ENCODE results near the gene KCNT1.

The KCNT1 gene

DNA sequence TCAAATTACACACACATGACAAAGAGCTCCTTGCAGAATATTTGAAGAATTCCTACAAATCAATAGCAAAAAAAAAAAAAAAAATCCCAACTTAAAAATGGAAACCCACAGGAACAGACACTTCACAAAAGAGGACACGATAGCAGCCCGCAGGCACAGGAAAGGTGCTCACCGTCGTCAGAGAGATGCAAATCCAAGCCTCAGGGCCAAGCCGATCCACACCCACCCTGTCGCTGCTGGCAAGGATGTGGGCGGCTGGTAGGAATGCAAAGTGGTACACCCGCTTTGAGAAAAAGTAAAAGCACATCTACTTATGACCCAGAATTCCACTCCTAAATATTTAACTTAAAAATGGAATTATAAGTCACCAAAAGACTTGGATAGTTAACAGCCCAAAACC is 28.0 kb upstream of the KCNT1 start:
- no peak for DNase-seq (ENCODE audit: low spot score)

DNA sequence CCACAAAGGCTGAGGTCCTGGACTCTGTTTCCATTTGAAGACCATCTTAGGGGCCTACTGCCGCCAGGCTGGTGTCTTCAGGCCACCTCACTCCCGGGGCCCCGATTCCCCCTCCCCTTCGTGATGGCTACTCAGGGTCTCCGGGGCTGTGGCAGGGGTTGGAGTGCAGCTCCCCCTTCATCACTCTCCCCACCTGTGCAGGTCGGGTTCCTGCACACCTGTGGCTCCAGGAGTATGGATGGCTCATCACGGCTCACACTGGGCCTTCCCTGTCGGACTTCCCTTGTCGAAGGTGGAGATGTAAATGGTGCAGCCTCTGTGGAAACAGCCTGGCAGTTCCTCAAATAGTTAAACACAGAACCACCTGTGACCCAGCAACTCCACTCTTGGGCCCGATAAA is 27.0 kb upstream of the KCNT1 start:
- no peak for DNase-seq (ENCODE audit: low spot score)

DNA sequence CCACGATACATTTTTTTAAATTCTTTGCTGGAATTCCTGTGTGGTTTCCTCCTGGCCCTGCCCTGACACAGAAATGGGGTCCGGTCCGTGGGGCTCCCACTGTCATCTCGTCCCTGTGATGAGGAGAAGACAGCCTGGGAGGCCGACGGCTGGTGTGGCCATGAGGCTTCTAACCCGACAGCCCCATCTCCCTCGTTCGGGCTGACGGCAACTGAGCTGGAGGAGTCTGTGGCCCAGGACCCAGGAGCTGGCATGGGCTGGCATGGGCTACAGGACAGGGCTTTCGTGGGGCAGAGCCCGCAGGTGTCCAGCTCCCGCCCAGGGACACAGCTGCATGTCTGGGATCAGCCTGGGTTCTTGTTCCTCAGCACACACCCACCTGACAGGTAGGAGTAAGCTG is 25.1 kb upstream of the KCNT1 start:
- no peak for DNase-seq (ENCODE audit: low spot score)

GRCh38 chr9:135677641-135678168 is 24.3 kb upstream of the KCNT1 start:
- DNase-seq (ENCODE audit: low spot score), result no peak

DNA sequence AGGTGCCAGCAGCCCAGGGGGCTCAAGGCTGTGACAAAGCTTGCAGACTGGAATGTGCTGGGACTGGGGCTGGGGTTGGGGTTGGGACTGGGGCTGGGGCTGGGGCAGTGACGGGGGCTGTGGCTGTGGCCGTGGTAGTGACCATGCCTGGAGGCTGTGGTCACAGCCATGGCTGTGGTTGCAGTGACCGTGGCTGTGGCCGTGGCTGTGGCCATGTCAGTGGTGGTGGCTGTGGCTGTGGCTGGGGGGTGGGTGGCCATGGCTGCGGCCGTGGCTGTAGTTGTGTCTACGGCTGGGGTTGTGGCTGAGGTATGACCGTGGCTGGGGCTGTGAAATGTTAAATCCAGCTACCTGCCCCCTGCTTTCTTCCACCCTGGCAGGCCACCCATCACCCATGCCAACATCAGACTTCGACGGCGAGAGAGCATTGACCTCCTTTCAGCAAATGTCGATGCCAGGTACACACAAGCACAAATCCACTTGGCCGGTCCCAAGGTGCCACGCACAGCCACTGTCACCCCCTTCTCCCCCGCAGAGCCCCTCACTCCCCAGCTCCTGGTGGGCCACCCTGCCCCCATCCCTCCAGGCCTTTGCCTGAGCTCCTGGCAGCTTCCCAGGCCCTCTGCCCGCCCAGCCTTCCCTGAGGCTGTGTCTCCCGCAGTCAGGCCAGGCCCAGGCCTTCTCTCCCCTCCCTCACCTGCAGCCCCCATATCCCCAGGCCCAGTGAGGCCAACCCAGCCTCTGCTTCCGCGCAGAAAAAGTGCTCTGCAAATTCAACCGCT is 23.6 kb upstream of the KCNT1 start:
- no peak for DNase-seq (ENCODE audit: low spot score)

DNA sequence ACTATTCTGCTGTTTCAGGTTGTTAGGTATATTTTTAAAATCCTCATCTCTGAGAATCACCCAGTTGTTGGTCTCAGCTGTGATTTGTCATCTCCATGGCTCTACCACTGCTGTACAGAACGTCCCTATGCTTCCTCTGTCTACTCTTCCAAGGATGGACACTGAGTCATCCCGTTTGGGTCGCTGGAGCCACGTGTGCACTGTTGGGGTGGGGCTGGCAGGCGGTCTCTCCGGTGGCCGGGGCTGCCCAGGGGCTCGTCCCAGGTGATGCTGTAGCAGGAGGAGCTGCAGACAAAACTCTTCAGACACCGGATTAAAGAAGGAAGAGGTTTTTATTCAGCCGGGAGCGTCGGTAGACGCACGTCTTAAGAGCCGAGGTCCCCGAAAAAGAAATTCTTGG is 21.9 kb upstream of the KCNT1 start:
- no peak for DNase-seq (ENCODE audit: low spot score)

GRCh38 chr9:135681161-135681560 is 20.8 kb upstream of the KCNT1 start:
- no peak for DNase-seq (ENCODE audit: low spot score)

DNA sequence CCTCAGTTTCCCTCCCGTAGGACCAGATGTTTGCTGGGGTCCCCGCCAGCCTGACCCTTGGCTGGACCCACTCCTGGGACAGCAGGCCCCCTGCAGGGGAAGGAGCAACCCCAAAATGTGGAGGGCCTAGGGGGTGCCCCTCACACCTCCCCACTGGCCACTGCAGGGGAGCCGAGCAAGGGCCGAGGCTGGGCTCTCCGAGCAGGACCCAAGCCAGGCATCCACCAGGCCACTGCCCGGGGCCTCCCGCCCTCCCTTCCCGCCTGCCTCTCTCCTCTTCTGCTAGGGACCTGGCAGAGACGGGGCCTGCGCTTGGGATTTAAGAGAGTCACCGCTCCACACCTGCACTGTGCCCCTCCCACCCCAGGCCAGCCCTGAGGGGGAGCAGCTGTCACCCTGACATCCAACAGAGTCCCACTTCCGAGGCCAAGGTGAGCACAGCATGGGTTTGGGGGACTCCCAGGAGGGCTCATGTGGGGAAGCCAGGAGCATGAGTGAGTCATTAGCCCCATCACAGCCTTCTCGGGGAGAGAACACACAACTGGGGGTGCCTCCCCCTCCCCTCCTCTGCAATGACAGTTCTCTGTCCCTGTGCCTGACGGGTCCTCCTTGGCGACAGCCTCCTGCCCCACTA is 18.5 kb upstream of the KCNT1 start:
- no peak for DNase-seq (ENCODE audit: low spot score)

DNA sequence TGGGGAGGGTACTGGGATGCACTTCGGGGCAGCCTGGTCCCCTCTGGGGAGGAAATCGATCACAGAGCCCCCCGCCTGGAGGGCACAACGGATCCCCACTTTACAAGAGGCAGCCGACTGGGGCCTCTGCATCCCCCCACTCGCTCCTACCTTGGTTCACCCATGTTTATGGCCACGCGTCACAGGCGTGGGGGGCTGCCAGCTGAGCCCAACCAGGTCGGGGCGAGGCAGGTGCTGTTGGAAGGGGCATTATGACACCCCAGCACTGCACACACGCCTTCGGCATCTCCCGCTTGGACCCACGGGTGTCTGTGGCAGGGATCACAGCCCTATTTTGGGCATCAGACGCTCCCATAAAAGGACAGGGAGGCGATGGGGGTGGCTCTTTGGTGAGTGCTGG is 17.3 kb upstream of the KCNT1 start:
- no peak for DNase-seq (ENCODE audit: low spot score)

GRCh38 chr9:135687216-135687615 is 14.8 kb upstream of the KCNT1 start:
- DNase-seq (ENCODE audit: low spot score), result no peak

DNA sequence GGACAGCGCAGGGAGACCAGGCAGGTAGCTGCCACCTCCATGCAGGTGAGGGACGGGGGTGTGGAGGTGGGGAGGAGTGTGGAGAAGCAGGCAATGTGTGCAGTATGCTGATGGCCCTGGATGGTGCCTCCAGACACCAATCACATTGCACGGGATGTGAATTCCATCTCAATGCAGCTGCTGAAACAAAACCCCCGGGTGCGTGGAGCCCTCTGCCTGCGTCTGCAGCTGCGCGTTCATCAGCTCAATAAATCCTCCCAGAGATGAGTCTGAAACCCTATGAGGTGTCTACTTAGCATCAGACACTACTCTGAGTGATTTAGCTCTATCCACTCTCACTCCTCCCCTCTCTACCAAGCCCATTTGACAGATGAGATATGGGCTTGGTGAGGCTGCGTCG is 13.0 kb upstream of the KCNT1 start:
- no peak for DNase-seq (ENCODE audit: low spot score)

GRCh38 chr9:135690836-135691570 is 11.0 kb upstream of the KCNT1 start:
- no peak for DNase-seq (ENCODE audit: low spot score)

DNA sequence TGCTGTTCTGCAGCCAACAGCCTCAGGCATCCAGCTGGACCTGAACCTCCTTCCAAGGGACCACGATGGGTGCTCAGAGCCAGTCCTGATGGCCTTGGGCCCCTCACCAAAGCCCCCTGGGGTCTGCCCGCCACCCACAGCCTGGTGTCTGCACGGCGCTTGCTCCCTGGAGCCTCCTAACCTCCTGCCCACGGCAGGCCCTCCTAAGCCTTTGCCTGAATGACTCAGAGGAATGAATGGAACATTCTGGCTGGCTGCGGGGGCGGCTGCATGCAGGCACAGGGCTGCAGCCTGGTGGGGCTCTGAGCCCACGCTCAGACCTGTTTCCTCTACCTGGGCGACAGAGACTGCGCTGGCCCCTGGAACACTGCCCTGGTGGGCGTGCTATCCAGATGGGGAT is 9.6 kb upstream of the KCNT1 start:
- DNase-seq (ENCODE audit: low spot score), result no peak

GRCh38 chr9:135693265-135693664 is 8.7 kb upstream of the KCNT1 start:
- DNase-seq (ENCODE audit: low spot score), result no peak

- no peak for DNase-seq (ENCODE audit: low spot score)
Measured at GRCh38 chr9:135693771-135694170, 8.2 kb upstream of the KCNT1 start.

GRCh38 chr9:135694414-135694813 is 7.6 kb upstream of the KCNT1 start:
- DNase-seq (ENCODE audit: low spot score), result no peak

DNA sequence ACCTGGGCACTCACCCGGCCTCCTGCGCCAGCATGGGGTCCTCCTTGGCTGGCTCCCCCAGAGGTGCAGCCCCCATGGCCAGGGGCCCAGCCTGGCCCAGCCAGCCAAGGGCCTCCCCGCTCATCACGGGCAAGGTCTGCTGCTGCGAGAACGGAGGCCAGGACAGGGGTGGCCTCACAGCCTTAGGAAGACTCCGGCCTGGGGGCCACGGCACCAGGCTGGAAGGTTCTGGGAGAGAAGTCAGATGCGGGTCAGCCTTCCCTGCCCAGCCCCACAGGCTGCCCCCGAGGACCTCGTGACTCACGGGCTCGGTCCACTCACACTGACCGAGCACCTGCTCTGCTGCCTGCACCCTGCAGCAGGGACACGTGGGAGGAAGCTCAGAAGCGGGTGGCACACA is 6.9 kb upstream of the KCNT1 start:
- DNase-seq (ENCODE audit: low spot score), result no peak

GRCh38 chr9:135695642-135696041 is 6.3 kb upstream of the KCNT1 start:
- DNase-seq (ENCODE audit: low spot score), result no peak

GRCh38 chr9:135696446-135696845 is 5.5 kb upstream of the KCNT1 start:
- no peak for DNase-seq (ENCODE audit: low spot score)

DNA sequence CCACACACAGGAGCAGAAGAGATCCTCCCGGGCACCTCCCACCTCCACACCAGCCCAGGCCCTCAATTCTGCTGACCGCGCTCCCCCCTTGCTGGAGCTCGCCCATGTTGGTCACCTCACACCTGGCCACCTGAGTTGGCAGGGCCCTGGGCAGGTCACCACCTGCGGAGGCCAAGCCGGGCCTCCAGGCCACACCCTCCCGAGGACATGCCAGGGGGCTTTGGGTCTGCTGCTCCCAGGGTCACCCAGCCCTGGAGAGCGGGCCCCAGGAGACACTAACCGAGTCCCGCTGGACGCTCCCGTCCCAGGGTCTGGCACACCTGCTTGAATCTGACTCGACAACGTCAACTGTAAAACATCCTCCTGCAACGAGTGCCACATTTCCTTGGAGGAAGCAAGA is 4.8 kb upstream of the KCNT1 start:
- no peak for DNase-seq (ENCODE audit: low spot score)

GRCh38 chr9:135698236-135698635 is 3.7 kb upstream of the KCNT1 start:
- no peak for DNase-seq (ENCODE audit: low spot score)

DNA sequence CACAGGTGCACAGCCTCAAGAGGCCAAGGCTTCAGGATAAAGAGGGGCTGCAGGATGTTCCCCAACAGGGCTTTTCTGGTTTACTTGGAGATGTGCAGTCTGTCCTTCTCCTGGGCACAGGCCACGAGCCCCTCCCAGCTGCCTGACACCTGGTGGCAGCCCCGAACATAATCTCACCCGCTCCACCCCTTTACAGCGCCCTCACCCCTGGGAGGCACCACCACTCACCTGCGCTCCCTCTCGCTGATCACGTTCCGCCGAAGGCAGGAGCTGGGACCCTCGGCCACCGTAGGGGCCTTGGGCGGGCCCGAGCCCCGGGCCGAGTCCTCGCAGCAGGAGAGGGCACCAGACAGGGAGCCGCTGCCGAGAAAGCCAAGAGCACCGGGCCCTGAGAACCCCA is 3.2 kb upstream of the KCNT1 start:
- no peak for DNase-seq (ENCODE audit: low spot score)

- DNase-seq (ENCODE audit: low spot score), result no peak
Measured at GRCh38 chr9:135699440-135699839, 2.5 kb upstream of the KCNT1 start, which contains the start of gene SOHLH1. Gene SOHLH1, minus strand, starts transcription at chr9:135699481. Its CDS starts 14 bp downstream, at chr9:135699467.
